Upper lobe of left lung (tissue), 4 donors: ENCODE measurements around the gene LPAR3.

ENCODE experiments used
- CTCF ChIP-seq, 6 experiments: fragments of 450-650 bp in 4 of 6; fragments of 200-600 bp in 2 of 6; sonication (generic) in 2 of 6; IDR thresholded peaks; one replicate each; pipeline ENCODE4 v1.5.1; 2016 to 2019; ENCODE audit warnings: antibody characterized with exemption in 6 of 6
- EP300 ChIP-seq, 4 donors: sonication (generic); formaldehyde crosslinking; IDR thresholded peaks; one replicate each; pipeline ENCODE4 v1.5.1; 2017; ENCODE audit warnings: antibody characterized with exemption in 4 of 4, control low read depth in 2 of 4
- POLR2A ChIP-seq, 4 donors: fragments of 450-650 bp; IDR thresholded peaks; one replicate each; pipeline ENCODE4 v1.5.1; 2016 to 2017; ENCODE audit warnings: antibody characterized with exemption in 4 of 4, mild to moderate bottlenecking in 2 of 4
- POLR2AphosphoS5 ChIP-seq, 2 donors: sonication (generic); formaldehyde crosslinking; IDR thresholded peaks; one replicate each; pipeline ENCODE4 v1.5.1; 2017; ENCODE audit warnings: antibody characterized with exemption in 2 of 2

GRCh38 chr1:84872696-84873355 is 20.2 kb downstream of the LPAR3 start:
- TF ChIP-seq POLR2A (IDR thresholded peaks at IDR 0.05) = no peak
- no peak for TF ChIP-seq CTCF (IDR thresholded peaks at IDR 0.05)
- no peak for TF ChIP-seq EP300 (IDR thresholded peaks at IDR 0.05)
- TF ChIP-seq POLR2AphosphoS5 (IDR thresholded peaks at IDR 0.05) = no peak
